Measurements from ENCODE around the gene G6PD.

- TF ChIP-seq CTCF (conservative IDR thresholded peaks at IDR 0.05 in 1 of 2, IDR thresholded peaks at IDR 0.05 in 1 of 2; ENCODE audit: extremely low read depth in 1 of 2, insufficient read depth in 1 of 2, low read depth in 1 of 2, low read length in 2 of 2) (no peak), EZH2 (IDR thresholded peaks at IDR 0.05; ENCODE audit: borderline replicate concordance, low read length) (no peak)
Observed at GRCh38 chrX:154486396-154487207, 60.0 kb downstream of the G6PD start, which contains the start of gene UBL4A.

All from mammary epithelial cell (primary cell).